Loucy (cell line): ENCODE measurements around the gene GDPD5.

Experiments
- H2AFZ ChIP-seq: fragments of 200-600 bp; sonication (generic); 2 replicates; pipeline ENCODE4 v1.6.0; 2016; ENCODE audit warnings: antibody characterized with exemption, mild to moderate bottlenecking, low read length, moderate library complexity
- H3F3A ChIP-seq: fragments of 200-600 bp; 2 replicates; pipeline ENCODE4 v1.6.0; 2016; ENCODE audit warnings: antibody characterized with exemption, low read depth, mild to moderate bottlenecking
- H3K27me3 ChIP-seq: fragments of 200-600 bp; sonication (generic); 2 replicates; pipeline ENCODE4 v1.6.1; 2014; ENCODE audit warnings: low read length, mild to moderate bottlenecking; ENCODE audit not compliant: insufficient read depth, poor library complexity, severe bottlenecking
- H3K36me3 ChIP-seq: fragments of 200-600 bp; sonication (generic); 2 replicates; pipeline ENCODE4 v1.6.1; 2016; ENCODE audit warnings: low read length; ENCODE audit not compliant: insufficient read depth
- H3K4me1 ChIP-seq: fragments of 200-600 bp; sonication (generic); 2 replicates; pipeline ENCODE4 v1.5.1; 2014; ENCODE audit warnings: low read length, mild to moderate bottlenecking; ENCODE audit not compliant: insufficient read depth, poor library complexity, severe bottlenecking
- H3K4me2 ChIP-seq: fragments of 200-600 bp; sonication (generic); 2 replicates; pipeline ENCODE4 v1.6.0; 2014; ENCODE audit warnings: antibody characterized with exemption, low read length, low read depth, mild to moderate bottlenecking; ENCODE audit not compliant: poor library complexity, severe bottlenecking
- H3K4me3 ChIP-seq: fragments of 200-600 bp; sonication (generic); 2 replicates; pipeline ENCODE4 v1.5.1; 2014; ENCODE audit warnings: low read length, mild to moderate bottlenecking, mixed read lengths; ENCODE audit not compliant: poor library complexity, severe bottlenecking
- H3K79me2 ChIP-seq: fragments of 200-600 bp; sonication (generic); 2 replicates; pipeline ENCODE4 v1.6.1; 2014; ENCODE audit warnings: low read length; ENCODE audit not compliant: insufficient read depth
- H3K9ac ChIP-seq: fragments of 200-600 bp; sonication (generic); 2 replicates; pipeline ENCODE4 v1.6.0; 2014; ENCODE audit warnings: mild to moderate bottlenecking, low read depth, low read length, moderate library complexity; ENCODE audit not compliant: poor library complexity, severe bottlenecking
- H3K9me2 ChIP-seq: fragments of 200-600 bp; sonication (generic); replicated peaks from 2 replicates; pipeline ENCODE4 v1.6.1; 2016; ENCODE audit warnings: low read depth, low read length, mixed read lengths
- H3K9me3 ChIP-seq: fragments of 200-600 bp; sonication (generic); 2 replicates; pipeline ENCODE4 v1.6.1; 2014; ENCODE audit warnings: mild to moderate bottlenecking, antibody characterized with exemption, low read length, low read depth; ENCODE audit not compliant: insufficient read depth
- H4K20me1 ChIP-seq: fragments of 200-600 bp; sonication (generic); 2 replicates; pipeline ENCODE4 v1.6.0; 2014; ENCODE audit warnings: antibody characterized with exemption, low read length, mild to moderate bottlenecking; ENCODE audit not compliant: insufficient read depth, poor library complexity, severe bottlenecking
- EZH2phosphoT487 ChIP-seq: fragments of 200-600 bp; IDR thresholded peaks from 2 replicates; pipeline ENCODE4 v1.6.1; 2018; ENCODE audit warnings: antibody characterized with exemption, mild to moderate bottlenecking, moderate library complexity, borderline replicate concordance
- TF ChIP-seq, protein P1 (sequence below): fragments of 200-600 bp; sonication (generic); conservative IDR thresholded peaks from 2 replicates; pipeline ENCODE4 v1.5.1; 2014; ENCODE audit warnings: mild to moderate bottlenecking, antibody characterized with exemption, low read length

Gene GDPD5

DNA sequence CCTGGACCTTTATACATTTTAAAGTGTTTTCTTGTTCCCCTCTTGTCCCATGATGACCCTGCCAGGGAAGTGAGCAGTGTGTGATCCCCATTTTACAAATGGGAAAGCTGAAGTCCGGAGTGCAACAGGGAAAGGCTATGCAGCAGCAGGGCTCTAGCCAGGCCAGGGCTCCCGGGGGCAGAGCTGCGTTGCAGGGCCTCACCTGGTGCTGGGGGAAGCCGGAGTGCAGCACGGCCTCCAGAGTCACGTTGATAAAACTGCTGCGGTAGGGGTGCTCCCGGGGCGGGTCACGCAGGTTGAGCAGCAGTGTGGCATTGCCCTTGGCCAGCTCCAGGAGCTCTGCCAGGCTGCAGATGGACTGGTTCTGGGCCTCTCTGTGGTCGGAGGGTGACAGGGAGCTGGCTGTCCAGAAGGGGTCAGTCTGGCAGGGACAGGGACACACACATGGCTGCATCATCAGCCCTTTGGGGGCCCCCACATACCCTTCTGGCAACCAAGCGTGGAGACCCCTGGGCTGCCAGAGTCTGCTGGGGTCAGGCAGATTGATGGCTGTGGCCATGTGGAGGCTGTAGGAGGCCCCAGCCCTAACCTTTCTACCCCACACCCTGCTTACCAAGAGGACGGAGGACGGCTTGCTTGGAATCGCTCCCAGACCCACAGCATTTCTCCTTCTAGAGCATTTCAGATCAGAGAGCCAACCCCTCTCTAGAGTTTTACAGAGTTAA, 83.4 kb downstream of the GDPD5 start:
- Histone ChIP-seq H3K4me3 (no peak overlapping the region), H4K20me1 (no peaks in the 10 kb centered on the region), H3K79me2 (no peaks in the 10 kb centered on the region), H3K27me3 (no peaks in the 10 kb centered on the region), H3K4me1 (no peaks in the 10 kb centered on the region), H2AFZ (no peak overlapping the region), H3K9me3 (no peaks in the 10 kb centered on the region), H3K9me2 (no peaks in the 10 kb centered on the region), H3F3A (no peaks in the 10 kb centered on the region), H3K36me3 (no peaks in the 10 kb centered on the region), H3K9ac (no peak overlapping the region), H3K4me2 (no peak overlapping the region)
- no peak for TF ChIP-seq EZH2phosphoT487

DNA sequence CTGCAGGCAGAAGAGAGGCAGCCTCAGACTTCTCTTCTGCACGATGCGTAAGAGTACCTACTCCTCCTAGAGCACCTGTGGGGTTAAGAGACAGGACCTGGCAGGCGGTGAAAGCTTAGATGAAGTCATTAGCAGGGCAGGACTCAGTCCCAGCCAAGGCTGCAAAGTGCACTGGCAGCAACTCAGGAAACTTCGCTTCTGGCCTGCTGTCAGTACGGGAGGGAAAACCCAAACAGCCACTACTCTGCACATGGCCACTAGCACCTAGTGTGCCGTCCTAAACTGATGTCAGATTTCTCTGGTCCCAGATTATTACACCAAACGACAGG, 84.0 kb downstream of the GDPD5 start:
- Histone ChIP-seq H3K4me3 (no peak overlapping the region), H2AFZ (no peak overlapping the region), H3K9me3 (no peaks in the 10 kb centered on the region), H3K27me3 (no peaks in the 10 kb centered on the region), H3K9ac (no peak overlapping the region), H3K79me2 (no peaks in the 10 kb centered on the region), H3K9me2 (no peaks in the 10 kb centered on the region), H3F3A (no peaks in the 10 kb centered on the region), H3K36me3 (no peaks in the 10 kb centered on the region), H4K20me1 (no peaks in the 10 kb centered on the region), H3K4me1 (no peaks in the 10 kb centered on the region), H3K4me2 (no peak overlapping the region)
- TF ChIP-seq EZH2phosphoT487 = no peak
- TF ChIP-seq, protein P1, sequence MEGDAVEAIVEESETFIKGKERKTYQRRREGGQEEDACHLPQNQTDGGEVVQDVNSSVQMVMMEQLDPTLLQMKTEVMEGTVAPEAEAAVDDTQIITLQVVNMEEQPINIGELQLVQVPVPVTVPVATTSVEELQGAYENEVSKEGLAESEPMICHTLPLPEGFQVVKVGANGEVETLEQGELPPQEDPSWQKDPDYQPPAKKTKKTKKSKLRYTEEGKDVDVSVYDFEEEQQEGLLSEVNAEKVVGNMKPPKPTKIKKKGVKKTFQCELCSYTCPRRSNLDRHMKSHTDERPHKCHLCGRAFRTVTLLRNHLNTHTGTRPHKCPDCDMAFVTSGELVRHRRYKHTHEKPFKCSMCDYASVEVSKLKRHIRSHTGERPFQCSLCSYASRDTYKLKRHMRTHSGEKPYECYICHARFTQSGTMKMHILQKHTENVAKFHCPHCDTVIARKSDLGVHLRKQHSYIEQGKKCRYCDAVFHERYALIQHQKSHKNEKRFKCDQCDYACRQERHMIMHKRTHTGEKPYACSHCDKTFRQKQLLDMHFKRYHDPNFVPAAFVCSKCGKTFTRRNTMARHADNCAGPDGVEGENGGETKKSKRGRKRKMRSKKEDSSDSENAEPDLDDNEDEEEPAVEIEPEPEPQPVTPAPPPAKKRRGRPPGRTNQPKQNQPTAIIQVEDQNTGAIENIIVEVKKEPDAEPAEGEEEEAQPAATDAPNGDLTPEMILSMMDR = no peak

DNA sequence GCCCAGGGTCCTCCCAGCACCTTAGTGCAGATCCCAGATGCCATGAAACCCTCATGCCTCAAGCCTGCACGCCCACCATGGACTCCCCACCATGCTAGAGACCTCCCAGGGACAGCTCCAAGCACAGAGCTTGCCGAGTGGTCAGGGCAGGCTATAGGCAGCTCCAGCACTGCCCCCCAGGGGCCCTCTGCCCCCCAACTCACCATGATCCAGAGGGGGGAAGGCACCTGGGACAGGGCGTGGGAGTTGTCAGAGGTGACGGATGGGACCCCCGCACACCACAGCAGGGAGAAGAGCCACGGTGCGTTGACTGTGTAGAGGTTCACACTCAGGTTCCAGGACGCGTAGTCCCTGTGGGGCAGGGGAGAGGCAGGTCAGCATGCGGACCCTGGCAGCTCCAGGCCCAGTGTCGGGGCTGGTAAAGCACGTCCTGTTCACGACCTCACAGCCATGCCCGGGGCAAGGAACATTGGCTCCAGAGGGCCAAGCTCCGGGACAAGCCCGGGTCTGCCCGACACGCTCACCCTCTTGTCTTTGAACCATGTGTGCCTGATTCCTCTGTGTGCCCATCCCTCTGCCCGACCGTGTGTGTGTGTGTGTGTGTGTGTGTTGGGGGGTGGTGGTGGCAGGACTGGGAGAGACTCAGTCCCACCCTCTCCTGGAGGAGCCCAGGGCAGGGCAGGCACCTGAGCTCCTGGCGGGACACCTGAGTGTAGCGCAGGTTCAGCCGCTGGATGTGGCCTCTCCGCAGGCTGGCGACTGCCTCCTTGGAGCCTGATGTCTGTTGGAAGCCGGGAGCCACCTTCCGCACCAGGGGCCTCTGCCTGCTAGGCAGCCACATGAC, 84.6 kb downstream of the GDPD5 start:
- no peak overlapping the region for H3K9ac ChIP-seq
- no peaks in the 10 kb centered on the region for H3K79me2 ChIP-seq
- no peaks in the 10 kb centered on the region for H3K27me3 ChIP-seq
- H3K4me3 ChIP-seq = no peak overlapping the region
- H3K4me2 ChIP-seq = no peak overlapping the region
- no peaks in the 10 kb centered on the region for H3K36me3 ChIP-seq
- no peaks in the 10 kb centered on the region for H3K9me3 ChIP-seq
- H3K4me1 ChIP-seq = no peaks in the 10 kb centered on the region
- no peaks in the 10 kb centered on the region for H3K9me2 ChIP-seq
- no peak overlapping the region for H2AFZ ChIP-seq
- H4K20me1 ChIP-seq = no peaks in the 10 kb centered on the region
- no peak for TF ChIP-seq EZH2phosphoT487
- TF ChIP-seq, protein P1 = no peak
- no peaks in the 10 kb centered on the region for H3F3A ChIP-seq
